Small intestine (tissue), 7 donors: ENCODE results near the gene FOXP2. TPM values are rescaled to one million over a fixed set of nuclear protein-coding genes. Genes with fewer than 3 reads are reported as not detected.

Source experiments
- DNase-seq, 2 donors: peaks; one replicate each; pipeline versions ENCODE4 v3.0.0 to v3.0.0-alpha.2; 2013
- FAIRE-seq: peaks from 2 replicates; lab custom pipeline; 2012; peaks lifted over from hg19 to GRCh38; lab: Jason Lieb, UNC
- H3K27ac ChIP-seq, 3 donors: one replicate each; pipeline ENCODE4 v1.5.1; 2013; ENCODE audit warnings: low read length in 2 of 3, mild to moderate bottlenecking in 2 of 3, control low read depth in 1 of 3, inconsistent platforms in 1 of 3, low read depth in 1 of 3, moderate library complexity in 1 of 3
- H3K27me3 ChIP-seq, 3 donors: one replicate each; pipeline ENCODE4 v1.6.1; 2013; ENCODE audit warnings: low read length in 3 of 3, inconsistent platforms in 1 of 3; ENCODE audit not compliant: control insufficient read depth in 3 of 3, insufficient read depth in 3 of 3
- H3K36me3 ChIP-seq, 3 donors: one replicate each; pipeline ENCODE4 v1.6.1; 2013; ENCODE audit warnings: low read length in 3 of 3, inconsistent platforms in 1 of 3, low read depth in 1 of 3, mild to moderate bottlenecking in 1 of 3, moderate library complexity in 1 of 3; ENCODE audit not compliant: control insufficient read depth in 3 of 3, insufficient read depth in 2 of 3
- H3K4me1 ChIP-seq, 3 donors: one replicate each; pipeline ENCODE4 v1.6.1; 2013; ENCODE audit warnings: low read length in 2 of 3, inconsistent platforms in 1 of 3, low read depth in 1 of 3, mild to moderate bottlenecking in 1 of 3, moderate library complexity in 1 of 3; ENCODE audit not compliant: control insufficient read depth in 3 of 3, insufficient read depth in 2 of 3
- H3K4me3 ChIP-seq, 3 donors: one replicate each; pipeline ENCODE4 v1.5.1; 2013; ENCODE audit warnings: low read length in 3 of 3, control low read depth in 1 of 3, inconsistent platforms in 1 of 3, low read depth in 1 of 3, mild to moderate bottlenecking in 1 of 3, moderate library complexity in 1 of 3
- H3K9me3 ChIP-seq, 2 donors: one replicate each; pipeline ENCODE4 v1.6.1; 2013; ENCODE audit warnings: low read depth in 1 of 2, low read length in 1 of 2; ENCODE audit not compliant: control insufficient read depth in 2 of 2, insufficient read depth in 1 of 2
- WGBS, 3 donors: extraction: QIAGEN DNeasy Blood & Tissue Kit; methylation state at CpG; one replicate each; pipeline ENCODE4 v1.1.7; 2013; 5-methylcytosine and 5-hydroxymethylcytosine counted together
- polyA plus RNA-seq, 4 donors: library from polyadenylated mRNA; stranded (reverse) in 3 of 4; unstranded in 1 of 4; fragments of 200-250 nt in 3 of 4; fragments of 120-200 nt in 1 of 4; gene quantifications; one replicate each; pipeline versions ENCODE4 v1.2.1 to v1.2.3, GENCODE V29; 2013
- donor health status: healthy with polysubstance abuse.
- donor health status: control.
- donor health status: control.
- donor health status: Bipolar disorder and iron deficiency.
- donor health status: healthy.

The FOXP2 gene
- polyA plus RNA-seq, 4 donors, result 1.7 to 12.2 (median 3.6) TPM

GRCh38 chr7:114711241-114711640 is 296.6 kb downstream of the FOXP2 start:
- DNase-seq, result no peak
- Histone ChIP-seq H3K36me3 (no peaks in the 10 kb centered on the region), H3K27ac (no peak overlapping the region), H3K4me1 (no peaks in the 10 kb centered on the region), H3K4me3 (no peak overlapping the region), H3K27me3 (no peaks in the 10 kb centered on the region), H3K9me3 (no peaks in the 10 kb centered on the region)
- no peak for FAIRE-seq
- WGBS, 3 donors, result 58 to 66% (median 62%) methylated on average over 4 of the region's 4 CpGs

- no peaks in the 10 kb centered on the region for H3K9me3 ChIP-seq
- DNase-seq (no peak), FAIRE-seq (no peak)
- no peak overlapping the region for H3K4me3 ChIP-seq
- H3K4me1 ChIP-seq, result no peaks in the 10 kb centered on the region
- no peaks in the 10 kb centered on the region for H3K36me3 ChIP-seq
- H3K27me3 ChIP-seq, result no peaks in the 10 kb centered on the region
- WGBS, 3 donors, result 25 to 42% (median 42%) methylated on average over 3 of the region's 3 CpGs
- H3K27ac ChIP-seq, result no peak overlapping the region
Measured at GRCh38 chr7:114715907-114716306, 301.3 kb downstream of the FOXP2 start.

GRCh38 chr7:114718861-114719260 is 304.2 kb downstream of the FOXP2 start:
- H3K27ac ChIP-seq, result no peak overlapping the region
- 57 to 80% (median 74%) methylated on average over 3 of the region's 3 CpGs for WGBS, 3 donors
- H3K4me3 ChIP-seq, result no peak overlapping the region
- DNase-seq (no peak), FAIRE-seq (no peak)
- H3K27me3 ChIP-seq, result no peaks in the 10 kb centered on the region
- no peaks in the 10 kb centered on the region for H3K9me3 ChIP-seq
- H3K36me3 ChIP-seq, result no peaks in the 10 kb centered on the region
- no peaks in the 10 kb centered on the region for H3K4me1 ChIP-seq

GRCh38 chr7:114720725-114721124 is 306.1 kb downstream of the FOXP2 start:
- no peak for DNase-seq
- Histone ChIP-seq H3K27ac (no peak overlapping the region), H3K36me3 (no peaks in the 10 kb centered on the region), H3K4me1 (no peaks in the 10 kb centered on the region), H3K27me3 (no peaks in the 10 kb centered on the region), H3K4me3 (no peak overlapping the region), H3K9me3 (no peaks in the 10 kb centered on the region)
- WGBS, 3 donors, result 58 to 61% (median 58%) methylated on average over 4 of the region's 4 CpGs
- FAIRE-seq, result no peak

- FAIRE-seq (no peak), DNase-seq (no peak)
- Histone ChIP-seq H3K27ac (no peak overlapping the region), H3K27me3 (no peaks in the 10 kb centered on the region), H3K4me1 (no peaks in the 10 kb centered on the region), H3K36me3 (no peaks in the 10 kb centered on the region), H3K9me3 (no peaks in the 10 kb centered on the region), H3K4me3 (no peak overlapping the region)
Measured at GRCh38 chr7:114722562-114722961, 307.9 kb downstream of the FOXP2 start.

- H3K27me3 ChIP-seq, result no peaks in the 10 kb centered on the region
- FAIRE-seq (no peak), DNase-seq (no peak)
- 71 to 79% (median 78%) methylated on average over 1 of the region's 1 CpG for WGBS, 3 donors
- H3K9me3 ChIP-seq, result no peaks in the 10 kb centered on the region
- H3K36me3 ChIP-seq, result no peaks in the 10 kb centered on the region
- H3K27ac ChIP-seq, result no peak overlapping the region
- H3K4me1 ChIP-seq, result no peaks in the 10 kb centered on the region
- H3K4me3 ChIP-seq, result no peak overlapping the region
Measured at GRCh38 chr7:114723308-114723707, 308.7 kb downstream of the FOXP2 start.

GRCh38 chr7:114740095-114740494 is 325.5 kb downstream of the FOXP2 start:
- no peak for DNase-seq
- Histone ChIP-seq H3K4me3 (no peak overlapping the region), H3K9me3 (no peaks in the 10 kb centered on the region), H3K27me3 (no peaks in the 10 kb centered on the region), H3K36me3 (no peaks in the 10 kb centered on the region), H3K27ac (no peak overlapping the region), H3K4me1 (no peaks in the 10 kb centered on the region)
- no peak for FAIRE-seq
- WGBS, 3 donors, result 64 to 79% (median 72%) methylated on average over 2 of the region's 2 CpGs

- H3K4me3 ChIP-seq, result no peak overlapping the region
- H3K9me3 ChIP-seq, result no peaks in the 10 kb centered on the region
- no peak overlapping the region for H3K27ac ChIP-seq
- DNase-seq, result no peak
- no peak for FAIRE-seq
- H3K36me3 ChIP-seq, result no peaks in the 10 kb centered on the region
- no peaks in the 10 kb centered on the region for H3K27me3 ChIP-seq
- 80 to 93% (median 88%) methylated on average over 7 of the region's 7 CpGs for WGBS, 3 donors
- H3K4me1 ChIP-seq, result no peaks in the 10 kb centered on the region
Measured at GRCh38 chr7:114740941-114741340, 326.3 kb downstream of the FOXP2 start.

GRCh38 chr7:114741911-114742310 is 327.3 kb downstream of the FOXP2 start:
- Histone ChIP-seq H3K9me3 (no peaks in the 10 kb centered on the region), H3K36me3 (no peaks in the 10 kb centered on the region), H3K4me1 (no peaks in the 10 kb centered on the region), H3K27ac (no peak overlapping the region), H3K4me3 (no peak overlapping the region), H3K27me3 (no peaks in the 10 kb centered on the region)
- 87 to 97% (median 88%) methylated on average over 1 of the region's 1 CpG for WGBS, 3 donors
- FAIRE-seq (no peak), DNase-seq (no peak)
